ENCODE results near the gene OPCML. TPM values are rescaled to one million over a fixed set of nuclear protein-coding genes. Genes with fewer than 3 reads are reported as not detected.

OPCML gene
- total RNA-seq, 2 donors from 2014 or later = 0.60 to 1.3 TPM

GRCh38 chr11:132734217-132734616 is 798.1 kb downstream of the OPCML start:
- intact Hi-C loops (cut with DNase I) = no loop called here
- DNase-seq (ENCODE audit: low spot score) = no peak

- intact Hi-C loops (cut with DNase I) = no loop called here
- no peak for DNase-seq (ENCODE audit: low spot score)
Observed at GRCh38 chr11:132728026-132728425, 804.3 kb downstream of the OPCML start.

DNA sequence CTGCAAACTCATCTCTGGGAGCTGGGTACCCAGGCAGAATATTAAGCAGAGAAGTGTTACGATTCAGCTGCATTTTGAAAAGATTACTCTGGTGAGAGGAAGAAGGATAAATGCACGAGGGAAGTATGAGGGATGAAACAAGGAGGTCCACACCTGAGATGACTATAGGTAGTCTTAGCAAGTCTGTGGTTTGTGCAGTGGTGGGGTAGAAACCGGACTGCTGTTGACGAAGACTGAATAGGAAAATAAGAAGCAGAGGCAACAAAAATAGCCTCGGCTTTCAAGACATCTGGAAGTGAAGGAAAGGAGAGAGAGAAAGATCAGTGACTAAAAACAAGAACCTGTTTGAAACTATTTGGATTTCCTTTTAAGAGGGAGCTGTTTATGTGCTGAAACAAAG is 810.8 kb downstream of the OPCML start:
- no peak for DNase-seq (ENCODE audit: low spot score)
- intact Hi-C loops (cut with DNase I) = no loop called here

GRCh38 chr11:132719684-132720083 is 812.6 kb downstream of the OPCML start:
- intact Hi-C loops (cut with DNase I) = no loop called here
- no peak for DNase-seq (ENCODE audit: low spot score)

DNA sequence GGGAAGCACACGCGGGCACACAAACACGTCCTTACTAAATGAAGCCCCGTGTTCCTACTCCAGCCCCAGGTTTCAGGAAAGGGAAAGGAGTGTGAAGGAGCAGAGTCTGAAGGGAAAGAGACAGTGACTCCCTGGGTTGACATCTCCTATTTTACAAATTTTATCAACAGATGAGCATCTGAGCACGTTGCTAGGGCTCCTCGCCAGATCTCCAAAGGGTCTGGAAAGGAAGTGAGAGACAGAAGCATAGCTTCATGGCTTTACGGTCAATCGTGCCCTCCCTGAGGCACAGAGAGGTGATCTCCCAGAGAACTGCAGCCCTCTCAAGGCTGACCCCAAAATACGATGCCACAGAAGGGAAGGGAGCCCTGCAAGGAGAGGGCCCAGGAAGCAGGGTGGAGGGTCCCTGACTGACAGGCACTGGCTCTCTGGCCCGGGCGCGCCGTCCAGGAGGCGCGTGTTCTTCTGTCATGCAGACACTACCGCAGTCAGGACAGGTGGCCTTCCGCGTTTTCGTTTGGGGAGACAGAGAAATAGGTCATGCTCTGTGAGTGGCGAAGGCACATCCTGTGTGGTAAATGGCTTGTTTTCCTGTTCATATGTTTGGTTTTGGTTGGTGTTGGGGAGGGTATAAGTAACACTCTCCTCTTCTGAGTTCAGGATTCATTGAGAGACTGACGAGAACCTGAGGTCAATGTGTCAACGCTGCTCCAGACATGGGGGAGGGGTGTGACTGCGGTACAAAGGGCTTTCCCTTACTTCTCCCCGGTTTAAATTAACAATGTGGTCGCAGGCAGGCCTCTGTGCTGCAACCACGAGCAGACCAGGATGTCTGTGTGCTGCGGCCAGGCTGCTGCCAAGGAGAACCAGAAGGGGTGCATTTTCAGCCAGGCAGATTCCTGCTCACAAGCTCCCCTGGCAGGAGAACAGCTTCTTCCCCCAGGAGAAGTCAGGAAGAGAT is 813.3 kb downstream of the OPCML start:
- DNase-seq (ENCODE audit: low spot score) = no peak
- intact Hi-C loops (cut with DNase I) = no loop called here

DNA sequence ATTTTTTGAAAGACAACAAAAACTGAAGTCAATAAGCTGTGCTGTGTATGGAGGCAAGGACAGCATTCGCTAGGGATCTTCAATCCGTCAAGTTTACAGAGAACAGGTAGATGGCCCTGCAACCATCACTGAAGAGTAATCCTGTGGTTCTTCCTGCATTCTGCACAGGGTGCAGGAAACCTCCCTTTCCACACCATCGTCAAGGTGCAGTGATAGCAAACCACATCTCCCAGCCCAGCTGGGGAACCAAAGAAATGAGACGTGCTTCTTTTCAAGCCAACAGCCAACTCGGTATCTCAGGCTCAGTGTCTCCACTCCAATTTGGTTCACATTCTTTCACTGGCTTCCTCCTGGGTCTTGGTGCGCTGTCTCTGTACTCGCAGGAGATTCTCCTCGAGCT is 814.5 kb downstream of the OPCML start:
- DNase-seq (ENCODE audit: low spot score) = no peak
- intact Hi-C loops (cut with DNase I) = no loop called here

DNA sequence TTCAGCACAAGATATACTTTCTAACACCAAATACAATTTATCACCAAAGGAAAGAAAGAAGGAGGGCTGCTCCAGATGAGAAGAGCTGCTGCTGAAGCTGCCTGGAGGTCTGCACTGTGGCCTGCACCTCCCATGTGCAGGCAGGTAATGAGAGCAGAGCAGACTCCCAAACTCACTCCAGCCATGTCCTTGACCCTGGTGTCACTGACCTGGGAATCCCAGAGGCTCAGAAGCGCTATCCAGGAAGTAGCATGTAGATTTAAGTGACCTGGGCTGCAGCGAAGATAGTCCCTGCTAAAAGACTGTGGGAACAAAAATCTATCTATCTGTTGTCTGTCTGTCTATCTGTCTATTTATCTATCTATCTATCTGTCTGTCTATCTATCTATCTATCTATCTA is 816.3 kb downstream of the OPCML start:
- no peak for DNase-seq (ENCODE audit: low spot score)
- intact Hi-C loops (cut with DNase I) = no loop called here

GRCh38 chr11:132714859-132715440 is 817.4 kb downstream of the OPCML start:
- intact Hi-C loops (cut with DNase I) = no loop called here
- no peak for DNase-seq (ENCODE audit: low spot score)

- DNase-seq (ENCODE audit: low spot score) = no peak
- intact Hi-C loops (cut with DNase I) = no loop called here
Observed at GRCh38 chr11:132712466-132712865, 819.8 kb downstream of the OPCML start.

GRCh38 chr11:132704781-132705375 is 827.4 kb downstream of the OPCML start:
- DNase-seq (ENCODE audit: low spot score) = no peak
- intact Hi-C loops (cut with DNase I) = no loop called here

DNA sequence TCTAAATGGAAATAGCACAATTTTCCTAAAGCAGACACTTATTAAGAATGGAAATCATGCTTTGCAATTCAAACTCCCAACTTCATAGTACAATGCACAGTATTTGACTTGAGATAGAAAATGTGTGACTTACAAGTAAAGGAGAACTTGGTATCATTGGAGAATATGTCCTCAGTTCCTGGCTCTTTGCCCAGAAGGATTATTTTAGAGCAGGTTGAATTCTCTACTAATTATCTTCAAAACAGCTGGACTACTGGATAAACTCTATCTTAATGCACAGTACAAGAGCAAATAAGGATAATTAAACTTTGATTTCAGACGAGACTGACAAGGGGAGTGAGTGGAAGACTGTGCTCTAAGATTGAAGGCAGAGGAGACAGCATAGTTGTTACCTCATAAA is 839.4 kb downstream of the OPCML start:
- intact Hi-C loops (cut with DNase I) = no loop called here
- no peak for DNase-seq (ENCODE audit: low spot score)

DNA sequence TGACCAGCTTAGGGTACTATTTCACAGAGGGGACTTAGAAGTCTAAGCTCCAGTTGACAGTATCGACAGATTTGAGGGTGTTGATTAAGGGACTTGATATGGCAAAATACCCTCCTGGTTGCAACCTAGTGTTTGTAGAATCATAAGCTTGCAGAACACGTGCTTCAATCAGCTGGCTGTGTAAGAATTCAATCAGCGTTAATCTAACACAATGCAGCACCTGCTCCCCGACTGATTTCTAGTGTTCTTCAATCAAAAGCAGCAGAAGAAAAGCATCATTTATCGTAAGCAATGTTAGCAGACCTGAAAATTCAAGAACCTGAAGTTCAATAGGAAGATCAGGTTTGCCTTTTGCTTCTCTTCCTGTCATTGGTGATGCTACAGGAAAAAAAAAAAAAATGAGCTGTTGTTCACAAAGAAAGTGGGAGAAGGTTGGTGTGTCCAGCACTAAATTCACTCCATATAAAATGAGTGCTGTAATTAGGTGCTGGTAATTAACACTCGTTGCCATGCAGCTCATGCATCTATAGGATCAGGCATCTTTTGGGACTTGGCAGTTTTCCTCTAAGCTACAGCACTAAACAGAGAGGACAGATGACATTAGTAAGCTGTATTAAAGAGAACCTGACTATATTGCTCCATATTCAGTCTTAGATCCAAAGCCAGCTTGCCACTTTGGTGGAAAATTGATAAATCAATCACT is 840.3 kb downstream of the OPCML start:
- no peak for DNase-seq (ENCODE audit: low spot score)
- intact Hi-C loops (cut with DNase I) = no loop called here

- no peak for DNase-seq (ENCODE audit: low spot score)
- intact Hi-C loops (cut with DNase I) = no loop called here
Observed at GRCh38 chr11:132686886-132687285, 845.4 kb downstream of the OPCML start.

DNA sequence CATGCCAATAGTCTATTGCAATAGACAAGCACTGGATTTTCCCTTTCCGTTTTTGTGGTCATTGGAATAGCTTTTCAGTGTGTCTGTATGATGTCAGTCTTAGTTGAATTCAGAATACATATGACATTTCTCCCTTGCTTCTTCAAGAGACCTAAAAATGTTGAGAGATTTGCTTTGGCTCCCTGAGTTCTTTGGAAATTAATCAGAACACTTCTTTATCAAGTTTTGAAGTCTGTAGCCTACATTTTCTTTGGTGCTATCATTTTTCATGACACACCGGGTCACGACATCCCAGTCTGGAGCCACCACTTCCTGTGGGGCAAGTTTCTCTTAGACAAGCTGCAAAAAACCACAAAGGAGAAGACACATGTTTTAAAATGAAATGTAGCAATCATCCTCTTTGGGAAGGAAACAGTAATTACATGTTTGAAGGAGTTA is 847.1 kb downstream of the OPCML start:
- no peak for DNase-seq (ENCODE audit: low spot score)
- intact Hi-C loops (cut with DNase I) = no loop called here

DNA sequence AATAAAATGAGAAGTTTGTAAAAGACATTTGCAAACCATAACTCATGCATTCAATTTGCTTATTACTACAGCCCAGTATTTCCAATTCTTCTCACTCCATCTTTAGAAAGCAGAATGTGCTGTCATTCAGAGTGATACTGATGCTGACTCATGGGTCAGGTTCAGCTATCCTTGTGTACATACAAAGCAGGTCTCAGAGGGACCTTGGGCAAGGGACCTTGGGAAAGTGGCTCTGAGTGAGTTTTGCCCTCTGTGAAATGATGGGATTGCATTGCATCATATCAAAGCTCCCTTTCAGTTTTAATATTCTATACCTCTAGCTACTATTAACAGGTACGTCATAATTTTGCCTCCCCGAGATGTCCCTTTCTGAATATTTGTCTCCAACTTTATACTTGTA is 848.7 kb downstream of the OPCML start:
- intact Hi-C loops (cut with DNase I) = no loop called here
- no peak for DNase-seq (ENCODE audit: low spot score)

GRCh38 chr11:132681971-132682370 is 850.3 kb downstream of the OPCML start:
- intact Hi-C loops (cut with DNase I) = no loop called here
- no peak for DNase-seq (ENCODE audit: low spot score)

DNA sequence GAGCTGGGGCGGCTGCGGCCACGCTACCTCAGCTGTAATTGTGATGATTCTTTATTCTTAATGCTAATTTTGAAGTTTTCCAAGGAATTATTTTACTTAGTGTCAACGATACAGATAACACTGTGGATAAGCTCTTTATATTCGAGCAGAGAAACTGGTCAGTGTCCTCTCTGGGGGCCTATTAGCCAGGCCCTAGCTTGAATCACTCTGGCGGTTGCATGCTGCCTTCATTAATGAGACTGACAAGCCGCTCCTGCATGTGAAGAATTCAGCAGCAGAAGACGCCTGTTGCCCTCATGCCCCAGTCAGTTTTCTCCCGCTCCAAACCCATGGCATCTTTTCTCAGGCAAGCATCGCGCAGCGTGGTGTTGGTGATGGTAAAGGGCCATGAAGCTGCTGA is 851.7 kb downstream of the OPCML start:
- intact Hi-C loops (cut with DNase I) = no loop called here
- DNase-seq (ENCODE audit: low spot score) = no peak

DNA sequence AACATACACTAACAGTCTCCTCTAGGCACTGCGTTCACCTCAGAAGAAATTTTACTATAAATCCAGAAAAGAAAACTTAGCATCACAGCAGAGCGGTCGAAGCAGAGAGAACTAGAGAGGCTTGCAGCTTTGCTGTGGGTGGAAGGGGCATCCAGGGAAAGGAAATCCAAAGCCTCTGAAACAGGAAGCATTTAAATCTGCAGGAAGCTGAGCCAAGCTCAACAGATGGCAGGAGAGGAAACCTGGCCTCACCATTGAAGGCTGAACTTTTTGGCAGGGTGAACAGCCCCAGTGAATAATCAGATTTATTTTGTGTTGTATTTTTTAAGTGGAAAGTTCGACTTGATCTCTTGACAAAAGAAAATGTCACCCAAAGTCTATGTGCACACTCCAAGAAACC is 858.1 kb downstream of the OPCML start:
- intact Hi-C loops (cut with DNase I) = no loop called here
- no peak for DNase-seq (ENCODE audit: low spot score)

DNA sequence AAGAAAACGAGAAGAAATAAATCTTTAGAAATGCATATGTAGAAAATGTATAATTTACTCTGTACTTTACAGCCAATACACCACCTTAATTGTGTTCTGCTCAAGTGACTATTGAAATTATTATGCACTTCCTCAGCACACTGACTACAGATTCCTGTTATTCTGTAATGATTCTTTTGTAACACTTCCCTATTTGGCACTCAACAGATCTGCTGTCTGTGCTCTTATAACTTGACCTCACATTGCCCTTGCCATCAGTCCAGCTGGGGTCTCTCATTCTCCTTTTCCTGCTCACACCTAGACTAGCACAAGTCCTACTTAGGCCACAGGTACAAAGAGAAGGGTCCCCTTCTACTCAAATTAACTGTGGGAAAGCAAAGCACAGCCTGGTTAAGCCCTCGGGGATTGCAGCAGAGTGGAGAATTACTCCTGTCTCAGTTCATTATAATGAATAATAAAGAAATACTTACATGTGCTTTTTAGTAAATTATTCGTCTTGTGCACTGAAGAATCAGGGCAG is 860.4 kb downstream of the OPCML start:
- no peak for DNase-seq (ENCODE audit: low spot score)
- intact Hi-C loops (cut with DNase I) = no loop called here

All from posterior vena cava (tissue), 2 donors.